ENCODE results near the gene ACOT4.
"Not testable (repeated sequence)": the region's sequence is repeated elsewhere in the genome, so short reads cannot be mapped to it uniquely, and the experiment has no call there.

The ACOT4 gene

DNA sequence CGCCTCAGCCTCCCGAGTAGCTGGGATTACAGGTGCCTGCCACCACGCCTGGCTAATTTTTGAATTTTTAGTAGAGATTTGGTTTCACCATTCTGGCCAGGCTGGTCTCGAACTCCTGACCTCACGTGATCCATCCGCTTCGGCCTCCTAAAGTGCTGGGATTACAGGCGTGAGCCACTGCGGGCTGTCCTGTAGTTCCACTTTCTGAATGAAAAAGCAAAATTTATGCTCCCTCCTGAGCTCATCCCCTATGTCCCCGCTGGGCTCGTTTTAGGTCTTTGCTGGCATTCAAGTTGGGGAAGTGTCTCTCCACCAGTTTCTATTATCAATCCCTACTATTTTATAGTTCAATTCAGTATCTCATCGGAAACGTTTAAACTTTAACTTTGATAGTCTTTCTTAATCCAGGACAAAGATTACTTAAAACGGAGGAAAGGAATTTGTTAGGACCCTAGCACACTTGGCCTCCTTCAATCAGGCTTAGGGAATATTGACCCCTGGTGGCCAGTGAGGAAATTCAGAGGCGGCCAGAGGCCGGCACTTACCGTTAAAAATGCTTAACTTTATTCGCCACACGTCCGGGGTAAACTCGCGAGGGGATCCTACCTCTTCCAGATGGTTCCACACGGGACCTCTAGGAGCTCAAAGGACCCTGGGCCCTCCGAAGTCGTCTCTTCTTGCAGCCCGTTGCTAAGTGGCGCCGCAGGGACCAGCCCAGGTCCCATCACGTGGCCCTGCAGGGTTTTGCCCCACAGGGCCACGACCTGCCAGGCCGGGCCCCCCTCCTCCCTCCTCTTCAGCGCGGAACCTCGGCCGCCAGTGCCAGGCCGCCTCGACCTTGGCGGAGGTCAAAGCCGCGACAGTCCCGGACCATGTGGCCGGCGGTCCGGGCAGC, 41.7 kb downstream of the ACOT4 start:
- peak in 2 of 3 donors; percentile 27 to 38 for DNase-seq (ENCODE audit: low read depth in 3 of 3)

DNA sequence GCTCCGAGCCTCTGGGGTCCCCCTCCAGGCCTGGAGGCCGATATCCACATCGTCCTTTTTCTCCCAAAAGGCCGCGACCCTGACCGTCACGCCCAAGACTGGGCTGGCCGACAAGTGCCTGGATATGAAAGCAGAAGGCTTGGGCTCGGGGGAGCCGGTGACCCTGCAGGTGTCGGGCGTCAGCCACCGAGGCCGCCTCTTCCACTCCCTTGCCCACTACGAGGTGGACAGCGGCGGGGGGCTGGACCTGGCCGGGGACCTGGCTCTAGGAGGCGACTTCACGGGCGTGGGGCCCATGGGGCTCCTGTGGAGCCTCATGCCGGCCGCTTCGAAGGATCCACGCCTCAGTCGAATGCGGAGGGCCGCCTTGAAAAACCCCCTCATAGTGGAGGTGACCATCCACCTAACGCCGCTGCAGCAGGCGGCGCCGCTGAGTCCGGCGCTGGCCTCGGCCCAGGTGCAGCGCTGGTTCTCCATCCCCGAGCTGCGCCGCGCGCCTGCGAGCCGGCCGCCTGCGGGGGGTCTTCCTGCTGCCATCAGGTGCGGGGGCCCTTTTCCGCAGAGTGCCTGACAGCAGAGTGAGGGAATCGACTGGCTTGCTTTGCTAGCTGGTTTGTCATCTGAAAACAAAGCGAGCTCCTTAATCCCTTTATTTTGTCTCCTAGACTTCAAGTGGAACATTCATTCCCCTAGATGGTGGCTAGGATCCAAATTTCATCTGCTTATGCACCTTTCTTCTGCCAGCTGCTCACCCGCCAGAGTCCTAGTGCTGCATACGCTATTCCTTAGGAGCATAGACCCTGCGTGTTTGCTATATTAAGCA, 42.5 kb downstream of the ACOT4 start:
- DNase-seq (ENCODE audit: low read depth in 3 of 3), result no peak

DNA sequence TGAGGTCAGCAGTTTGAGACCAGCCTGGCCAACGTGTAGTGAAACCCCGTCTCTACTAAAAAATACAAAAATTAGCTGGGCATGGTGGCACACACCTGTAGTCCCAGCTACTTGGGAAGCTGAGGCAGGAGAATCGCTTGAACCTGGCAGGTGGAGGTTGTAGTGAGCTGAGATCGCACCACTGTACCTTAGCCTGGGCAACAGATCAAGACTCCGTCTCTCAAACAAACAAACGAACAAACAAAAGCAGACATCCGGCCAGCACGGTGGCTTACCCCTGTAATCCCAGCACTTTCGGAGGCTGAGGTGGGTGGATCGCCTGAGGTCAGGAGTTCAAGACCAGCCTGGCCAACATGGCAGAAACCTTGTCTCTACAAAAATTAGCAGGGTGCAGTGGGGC, 44.7 kb downstream of the ACOT4 start:
- DNase-seq (ENCODE audit: low read depth in 3 of 3), result not testable (repeated sequence)

DNA sequence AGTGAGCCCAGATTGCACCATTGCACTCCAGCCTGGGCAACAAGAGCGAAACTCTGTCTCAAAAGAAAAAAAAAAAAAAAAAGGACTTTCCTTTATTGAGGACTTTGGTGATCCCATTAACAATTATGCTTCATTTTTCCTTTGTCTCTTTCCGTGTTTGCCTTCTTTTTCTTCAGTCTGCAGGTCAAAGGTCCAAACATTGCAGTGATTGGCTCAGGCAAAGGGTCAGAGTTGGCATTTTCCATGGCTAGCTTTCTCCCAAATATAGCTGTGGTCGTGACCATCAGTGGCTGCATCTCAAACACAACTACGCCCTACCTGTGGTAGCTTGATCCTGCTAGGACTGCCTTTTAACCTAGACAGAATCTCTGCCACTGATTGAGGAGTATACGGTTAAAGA, 46.2 kb downstream of the ACOT4 start:
- DNase-seq (ENCODE audit: low read depth in 3 of 3), result no peak

DNA sequence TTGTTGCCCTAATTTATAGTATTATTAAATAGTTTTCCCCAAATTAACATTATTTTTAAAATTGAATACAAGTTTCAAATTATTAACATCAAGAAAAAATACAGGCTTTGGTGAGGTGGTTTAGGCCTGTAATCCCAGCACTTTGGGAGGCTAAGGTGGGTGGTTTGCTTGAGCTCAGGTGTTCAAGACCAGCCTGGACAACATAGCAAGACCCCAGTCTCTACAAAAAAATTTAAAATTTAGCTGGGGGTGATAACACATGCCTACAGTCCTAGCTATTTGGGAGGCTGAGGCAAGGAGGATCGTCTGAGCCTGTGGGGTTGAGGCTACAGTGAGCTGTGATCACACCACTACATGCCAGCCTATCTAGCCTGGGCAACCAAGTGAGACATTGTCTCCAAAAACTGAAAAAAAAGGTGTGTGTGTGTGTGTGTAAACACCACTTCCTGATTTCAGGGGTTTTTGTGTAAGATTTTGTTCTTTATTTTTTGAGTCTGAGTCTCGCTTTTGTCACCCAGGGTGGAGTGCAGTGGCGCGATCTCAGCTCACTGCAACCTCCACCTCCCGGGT, 49.2 kb downstream of the ACOT4 start:
- DNase-seq (ENCODE audit: low read depth in 3 of 3), result no peak

DNA sequence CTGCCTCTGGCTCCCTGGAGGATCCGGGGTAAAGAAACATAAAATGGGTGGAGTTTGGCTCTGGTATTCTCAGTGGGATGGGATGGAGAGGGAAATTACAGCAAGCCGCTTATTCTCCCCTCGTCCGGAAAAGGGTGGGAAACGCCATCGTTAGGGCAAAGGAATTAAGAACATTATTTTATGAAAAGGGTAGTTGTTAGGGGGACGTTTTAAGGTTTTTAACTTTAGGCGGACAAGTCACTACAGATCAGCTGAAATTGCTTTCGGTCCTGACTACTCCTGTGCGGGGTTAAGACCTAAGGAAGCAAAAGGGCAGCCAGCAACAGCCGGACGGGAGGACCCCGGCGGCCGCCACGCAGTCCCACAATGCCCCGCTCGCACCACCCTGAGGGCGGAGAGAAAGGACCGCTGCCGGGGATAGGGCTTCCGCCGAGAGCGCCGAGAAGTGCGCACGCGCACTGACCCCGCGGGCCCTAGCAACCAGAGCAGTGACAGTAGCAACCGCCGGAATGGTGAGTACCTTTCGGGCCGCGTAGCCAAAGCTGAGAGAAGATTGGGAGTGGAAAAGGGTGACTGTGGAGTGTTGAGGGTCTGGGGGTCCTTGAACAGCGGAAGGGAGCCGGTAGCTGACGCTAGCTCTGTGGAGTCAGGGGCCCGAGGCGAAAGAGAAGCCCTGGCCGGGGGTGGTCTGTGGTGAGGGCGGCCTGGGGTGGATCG, 53.0 kb downstream of the ACOT4 start, which contains the start of gene DNAL1:
DNAL1 (plus strand) TSS at position 456 of the 717 bp plus-strand sequence; CDS start at position 510, 54 bp downstream.
- peak; percentile 81 to 86 (median 83) for DNase-seq (ENCODE audit: low read depth in 3 of 3)

- no peak for DNase-seq (ENCODE audit: low read depth in 3 of 3)
These were observed 53.6 kb downstream of the ACOT4 start for GRCh38 chr14:73645248-73645610.
